B cell (primary cell): ENCODE data around the gene ZNF146. TPM values are rescaled to one million over a fixed set of nuclear protein-coding genes. Genes with fewer than 3 reads are reported as not detected.

ENCODE experiments used
- ATAC-seq: fragments of 200-7000 bp; cut with Tn5 transposase; one replicate; pipeline ENCODE4 v1.10.0; 2021; ENCODE audit warnings: low read depth, mild to moderate bottlenecking, moderate number of reproducible peaks, moderate library complexity
- CTCF ChIA-PET: fragments of 350-600 bp; sonication (Branson Sonifier 250); formaldehyde crosslinking; loops from one replicate; lab custom pipeline; 2021; ENCODE audit warnings: antibody characterized with exemption, inconsistent platforms; lab: Charles Lee
- POLR2A ChIA-PET: fragments of 350-600 bp; sonication (Branson Sonifier 250); formaldehyde crosslinking; loops from one replicate; lab custom pipeline; 2021; ENCODE audit warnings: antibody characterized with exemption; lab: Charles Lee
- DNase-seq: peaks from one replicate; pipeline ENCODE4 v3.0.0; 2013
- H2AFZ ChIP-seq: 2 replicates; pipeline ENCODE4 v1.6.1; 2012; ENCODE audit warnings: mild to moderate bottlenecking, low read depth, low read length; ENCODE audit not compliant: insufficient read depth, poor library complexity, severe bottlenecking
- H3K27ac ChIP-seq, 2 donors: 1 replicate in 1 of 2; 2 replicates in 1 of 2; pipeline ENCODE4 v1.5.1; 2012 to 2013; ENCODE audit warnings: low read length in 2 of 2, mild to moderate bottlenecking in 2 of 2, moderate library complexity in 1 of 2
- H3K27me3 ChIP-seq, 4 experiments: fragments of 200-600 bp in 1 of 4; sonication (generic) in 1 of 4; replicated peaks in 1 of 4; 1 replicate in 2 of 4; 2 replicates in 2 of 4; pipeline versions ENCODE4 v1.6.1 to v1.7.0; 2013 to 2016; ENCODE audit warnings: low read length in 3 of 4, mild to moderate bottlenecking in 2 of 4, mixed read lengths in 1 of 4, moderate library complexity in 1 of 4; ENCODE audit not compliant: insufficient read depth in 4 of 4, control insufficient read depth in 3 of 4; ENCODE audit errors: control extremely low read depth in 1 of 4
- H3K36me3 ChIP-seq, 2 experiments: replicated peaks in 1 of 2; 1 replicate in 1 of 2; 2 replicates in 1 of 2; pipeline versions ENCODE4 v1.6.1 to v1.7.1; 2013; ENCODE audit warnings: low read length in 1 of 2; ENCODE audit not compliant: insufficient read depth in 2 of 2, control insufficient read depth in 1 of 2; ENCODE audit errors: control extremely low read depth in 1 of 2, extremely low read depth in 1 of 2
- H3K4me1 ChIP-seq, 2 donors: fragments of 200-600 bp in 1 of 2; sonication (generic) in 1 of 2; 1 replicate in 1 of 2; 2 replicates in 1 of 2; pipeline versions ENCODE4 v1.5.1 to v1.6.1; 2013 to 2017; ENCODE audit warnings: low read length in 2 of 2; ENCODE audit not compliant: control insufficient read depth in 2 of 2, insufficient read depth in 2 of 2
- H3K4me2 ChIP-seq: replicated peaks from 2 replicates; pipeline ENCODE3; 2012; ENCODE audit warnings: mild to moderate bottlenecking, low read depth, low read length; ENCODE audit not compliant: poor library complexity, severe bottlenecking
- H3K4me3 ChIP-seq, 5 experiments: fragments of 200-600 bp in 1 of 5; sonication (generic) in 1 of 5; 1 replicate in 3 of 5; 2 replicates in 2 of 5; pipeline versions ENCODE4 v1.5.1 to v1.7.0; 2011 to 2016; ENCODE audit warnings: low read length in 4 of 5, mild to moderate bottlenecking in 4 of 5, low read depth in 2 of 5, control low read depth in 1 of 5, moderate library complexity in 1 of 5; ENCODE audit not compliant: insufficient read depth in 1 of 5; ENCODE audit errors: control extremely low read depth in 1 of 5, extremely low read depth in 1 of 5
- H3K79me2 ChIP-seq: fragments of 200-600 bp; sonication (generic); one replicate; pipeline ENCODE4 v1.6.0; 2016; ENCODE audit warnings: low read length; ENCODE audit not compliant: control insufficient read depth, insufficient read depth
- H3K9ac ChIP-seq: fragments of 200-600 bp; sonication (generic); 2 replicates; pipeline ENCODE4 v1.6.1; 2017; ENCODE audit warnings: mild to moderate bottlenecking, low read length, moderate library complexity
- H3K9me3 ChIP-seq, 3 donors: one replicate each; pipeline versions ENCODE4 v1.6.1 to v1.7.1; 2013; ENCODE audit warnings: low read length in 2 of 3; ENCODE audit not compliant: control insufficient read depth in 2 of 3, insufficient read depth in 1 of 3; ENCODE audit errors: control extremely low read depth in 1 of 3
- H4K20me1 ChIP-seq: 2 replicates; pipeline ENCODE4 v1.6.0; 2012; ENCODE audit warnings: mild to moderate bottlenecking, low read length; ENCODE audit not compliant: insufficient read depth, control insufficient read depth, poor library complexity, severe bottlenecking
- H3K27ac Mint-ChIP-seq: one replicate; pipeline ENCODE4 v1.8.0; 2021; ENCODE audit warnings: mixed read lengths
- H3K27me3 Mint-ChIP-seq: one replicate; pipeline ENCODE4 v1.8.0; 2021; ENCODE audit warnings: mixed read lengths
- H3K4me1 Mint-ChIP-seq: one replicate; pipeline ENCODE4 v1.8.0; 2021; ENCODE audit warnings: mixed read lengths
- H3K4me3 Mint-ChIP-seq: one replicate; pipeline ENCODE4 v1.8.0; 2021; ENCODE audit warnings: mixed read lengths
- H3K9me3 Mint-ChIP-seq: one replicate; pipeline ENCODE4 v1.8.0; 2022; ENCODE audit warnings: mixed read lengths; ENCODE audit not compliant: insufficient read depth
- EZH2 ChIP-seq: IDR thresholded peaks from 2 replicates; pipeline ENCODE4 v1.6.1; 2012; ENCODE audit warnings: borderline replicate concordance, low read depth, mild to moderate bottlenecking, moderate library complexity, low read length; ENCODE audit not compliant: insufficient read depth, poor library complexity, severe bottlenecking
- whole genome bisulfite sequencing: methylation state at CpG from one replicate; pipeline ENCODE4 v1.1.5; 2013; ENCODE audit warnings: missing lambda C conversion rate; ENCODE audit not compliant: insufficient coverage; 5-methylcytosine and 5-hydroxymethylcytosine counted together
- intact Hi-C: fragments of 100-400 bp; cut with micrococcal nuclease; formaldehyde crosslinking; loops from one replicate; pipeline ENCODE4 v1.10.0; 2022
- polyA plus RNA-seq: library from polyadenylated mRNA; depleted of rRNA; stranded (reverse); fragments of >200 nt; gene quantifications from 2 replicates; pipeline ENCODE4 v1.2.3, GENCODE V29; 2012
- total RNA-seq, 2 donors: library from RNA; stranded (reverse); fragments of 120-200 nt in 1 of 2; gene quantifications; 1 replicate in 1 of 2; 2 replicates in 1 of 2; pipeline versions ENCODE4 v1.2.3 to v1.2.4, GENCODE V29; 2013 to 2022
- TF ChIP-seq, protein P1 (sequence below): fragments of 200-600 bp; IDR thresholded peaks from one replicate; pipeline ENCODE4 v1.8.0; 2022; ENCODE audit warnings: antibody characterized with exemption, mild to moderate bottlenecking

Gene ZNF146
- total and polyA plus RNA-seq, 2 donors (not counting 1 experiment from before 2014, with no cell fraction given) = 21.9 to 62.2 TPM

- Histone ChIP-seq H2AFZ (peak overlapping the region; percentile 93), H3K4me1 (peaks cover 13 to 21% of the 10 kb centered on the region in 2 donors), H3K4me2 (peak overlapping the region; percentile 90), H4K20me1 (no peaks in the 10 kb centered on the region), H3K27me3 (no peaks in the 10 kb centered on the region), H3K36me3 (peaks cover 1 to 6% of the 10 kb centered on the region in 2 experiments), H3K27ac (peak overlapping the region; percentile 87 to 97), H3K9ac (peak overlapping the region; percentile 97), H3K79me2 (peaks cover 57% of the 10 kb centered on the region), H3K9me3 (no peaks in the 10 kb centered on the region), H3K4me3 (peak overlapping the region; percentile 70 to 99 (median 85))
- ATAC-seq (no peak), DNase-seq (no peak)
- H3K4me1 Mint-ChIP-seq = peaks cover 23% of the 10 kb centered on the region
- no peak overlapping the region for H3K4me3 Mint-ChIP-seq
- intact Hi-C loops = loop anchor here (2.0 to 10.0 kb wide), 4 partner anchors 115 to 1251 kb away; partner anchors contain the start of genes IGFLR1, LIN37, PSENEN and U2AF1L4
- H3K27ac Mint-ChIP-seq = peak overlapping the region; percentile 41
- H3K9me3 Mint-ChIP-seq = no peaks in the 10 kb centered on the region
- CTCF ChIA-PET = interaction anchor here (0.6 to 2.0 kb wide), 4 partner anchors 12 to 278 kb away, joined by 3 to 20 read pairs (median 4); partner anchors contain the start of genes POLR2I and TBCB
- POLR2A ChIA-PET = interaction anchor here (0.7 to 1.6 kb wide), 6 partner anchors 274 to 1416 kb away, joined by 3 to 6 read pairs (median 5); partner anchors contain the start of genes ZNF260, ZNF383, ZNF420 and ZNF566
- WGBS = 0% methylated on average over 13 of the region's 27 CpGs
- no peaks in the 10 kb centered on the region for H3K27me3 Mint-ChIP-seq
- TF ChIP-seq EZH2 = no peak
- TF ChIP-seq, protein P1, sequence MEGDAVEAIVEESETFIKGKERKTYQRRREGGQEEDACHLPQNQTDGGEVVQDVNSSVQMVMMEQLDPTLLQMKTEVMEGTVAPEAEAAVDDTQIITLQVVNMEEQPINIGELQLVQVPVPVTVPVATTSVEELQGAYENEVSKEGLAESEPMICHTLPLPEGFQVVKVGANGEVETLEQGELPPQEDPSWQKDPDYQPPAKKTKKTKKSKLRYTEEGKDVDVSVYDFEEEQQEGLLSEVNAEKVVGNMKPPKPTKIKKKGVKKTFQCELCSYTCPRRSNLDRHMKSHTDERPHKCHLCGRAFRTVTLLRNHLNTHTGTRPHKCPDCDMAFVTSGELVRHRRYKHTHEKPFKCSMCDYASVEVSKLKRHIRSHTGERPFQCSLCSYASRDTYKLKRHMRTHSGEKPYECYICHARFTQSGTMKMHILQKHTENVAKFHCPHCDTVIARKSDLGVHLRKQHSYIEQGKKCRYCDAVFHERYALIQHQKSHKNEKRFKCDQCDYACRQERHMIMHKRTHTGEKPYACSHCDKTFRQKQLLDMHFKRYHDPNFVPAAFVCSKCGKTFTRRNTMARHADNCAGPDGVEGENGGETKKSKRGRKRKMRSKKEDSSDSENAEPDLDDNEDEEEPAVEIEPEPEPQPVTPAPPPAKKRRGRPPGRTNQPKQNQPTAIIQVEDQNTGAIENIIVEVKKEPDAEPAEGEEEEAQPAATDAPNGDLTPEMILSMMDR = no peak
Observed at GRCh38 chr19:36215276-36216123, 594 bp downstream of the ZNF146 start.

DNA sequence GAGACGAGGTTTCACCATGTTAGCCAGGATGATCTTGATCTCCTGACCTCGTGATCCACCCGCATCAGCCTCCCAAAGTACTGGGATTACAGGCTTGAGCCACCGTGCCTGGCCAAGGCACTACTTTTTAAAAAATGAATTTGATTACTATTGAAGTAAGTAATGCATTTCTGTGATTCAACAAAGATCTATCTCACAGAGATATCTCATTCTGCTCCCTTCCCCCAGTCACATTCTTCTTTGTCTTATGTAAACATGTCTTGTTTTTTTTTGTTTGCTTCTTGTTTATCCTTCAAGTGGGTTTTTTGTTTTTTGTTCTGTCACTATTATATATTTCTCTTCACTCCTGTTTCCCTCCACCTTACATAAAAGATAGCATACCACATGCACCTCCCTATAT lies 6.6 kb downstream of the ZNF146 start:
- Histone ChIP-seq H3K9me3 (no peaks in the 10 kb centered on the region), H3K4me2 (no peak overlapping the region), H3K9ac (no peak overlapping the region), H3K4me3 (no peak overlapping the region), H3K27ac (no peak overlapping the region), H4K20me1 (peaks cover 55% of the 10 kb centered on the region), H2AFZ (no peak overlapping the region), H3K79me2 (peaks cover 93% of the 10 kb centered on the region), H3K4me1 (peaks cover 6 to 12% of the 10 kb centered on the region in 2 donors), H3K27me3 (no peaks in the 10 kb centered on the region), H3K36me3 (peaks cover 13 to 40% of the 10 kb centered on the region in 2 experiments)
- intact Hi-C loops = no loop called here
- no peaks in the 10 kb centered on the region for H3K27me3 Mint-ChIP-seq
- no peak for TF ChIP-seq EZH2
- TF ChIP-seq, protein P1 = no peak
- POLR2A ChIA-PET = no interaction called here
- H3K9me3 Mint-ChIP-seq = no peaks in the 10 kb centered on the region
- H3K27ac Mint-ChIP-seq = no peak overlapping the region
- no peak for ATAC-seq
- peaks cover 36% of the 10 kb centered on the region for H3K4me1 Mint-ChIP-seq
- DNase-seq = no peak
- whole genome bisulfite sequencing = no CpG with 5 or more reads among the region's 4 CpGs
- H3K4me3 Mint-ChIP-seq = no peak overlapping the region
- CTCF ChIA-PET = no interaction called here
